Activated CD8-positive, alpha-beta memory T cell treated with anti-CD3 and anti-CD28 coated beads, Interleukin-2, amount 50 U/mL, for 4 hours (primary cell): Measurements from ENCODE around the gene DNMT3A.

Experiments
- DNase-seq: peaks from one replicate; pipeline ENCODE4 v3.0.0-alpha.2; 2020

Gene DNMT3A

GRCh38 chr2:25303633-25304236 is 38.0 kb downstream of the DNMT3A start:
- DNase-seq = no peak

- no peak for DNase-seq
These were observed 38.9 kb downstream of the DNMT3A start for GRCh38 chr2:25302758-25303375.

DNA sequence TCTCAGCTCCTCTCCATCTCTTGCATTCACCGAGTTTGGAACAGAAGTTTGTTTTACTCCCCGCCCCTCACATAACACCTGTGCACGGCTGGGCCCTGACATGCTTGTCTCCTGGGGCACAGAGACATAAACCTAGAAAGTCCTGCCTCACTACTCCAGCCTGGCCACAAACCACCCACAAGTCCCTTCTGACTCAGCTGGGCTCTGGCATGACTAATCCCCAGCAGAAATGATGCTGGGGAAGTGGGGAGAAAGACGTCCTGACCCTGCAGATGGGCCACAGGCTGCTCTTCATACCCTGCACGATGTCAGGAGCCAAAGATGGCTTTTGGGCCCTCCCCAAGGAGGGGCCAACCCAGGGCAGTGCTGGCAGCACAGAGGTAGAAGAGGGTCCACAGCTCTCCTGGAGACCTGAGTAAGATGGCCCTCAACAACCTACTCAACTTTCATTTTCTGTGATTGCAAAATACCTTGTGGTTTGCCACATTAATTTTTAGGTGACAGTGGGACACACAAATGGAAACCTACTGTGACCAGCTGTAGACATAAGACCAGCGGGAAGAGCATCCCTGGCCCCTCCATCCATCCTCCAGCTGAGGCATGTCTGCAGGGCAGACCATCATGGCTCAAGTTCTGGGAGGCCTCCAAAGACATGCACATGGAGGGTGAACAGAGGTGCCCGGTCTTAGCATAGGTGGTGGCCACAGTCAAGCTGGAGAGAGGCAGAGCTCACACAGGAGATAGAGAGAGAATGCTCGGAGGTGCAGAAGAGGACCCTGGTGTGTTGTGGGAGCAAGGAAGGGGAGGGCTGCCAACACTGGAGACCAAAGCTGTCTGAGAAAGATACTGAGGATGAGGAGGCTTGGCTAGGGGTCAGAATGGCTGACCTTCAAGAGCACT is 40.0 kb downstream of the DNMT3A start:
- peak; percentile 68 for DNase-seq

- DNase-seq = no peak
These were observed 41.7 kb downstream of the DNMT3A start for GRCh38 chr2:25300001-25300400.

- DNase-seq = no peak
These were observed 42.8 kb downstream of the DNMT3A start for GRCh38 chr2:25298776-25299431.

DNA sequence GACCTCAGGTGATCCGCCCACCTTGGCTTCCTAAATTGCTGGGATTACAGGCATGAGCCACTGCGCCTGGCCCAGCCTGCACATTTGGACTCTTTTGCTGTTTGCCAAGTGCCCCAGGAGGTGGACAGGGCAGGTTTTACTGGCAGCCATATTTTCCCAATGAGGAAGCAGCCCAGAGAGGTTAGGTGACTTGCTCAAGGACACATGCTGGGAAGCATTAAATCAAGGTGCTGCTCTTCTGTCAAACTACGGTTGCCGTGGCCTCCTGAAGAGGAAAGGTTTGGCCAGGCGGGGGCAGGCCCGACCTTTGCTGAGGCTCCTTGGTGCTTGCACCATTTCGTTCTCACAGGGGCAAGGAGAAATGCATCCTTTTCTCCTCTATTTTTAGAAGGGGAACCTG is 44.0 kb downstream of the DNMT3A start:
- no peak for DNase-seq

- no peak for DNase-seq
These were observed 46.1 kb downstream of the DNMT3A start for GRCh38 chr2:25295621-25296020.

- DNase-seq = peak; percentile 63
These were observed 46.9 kb downstream of the DNMT3A start for GRCh38 chr2:25294573-25295462.

DNA sequence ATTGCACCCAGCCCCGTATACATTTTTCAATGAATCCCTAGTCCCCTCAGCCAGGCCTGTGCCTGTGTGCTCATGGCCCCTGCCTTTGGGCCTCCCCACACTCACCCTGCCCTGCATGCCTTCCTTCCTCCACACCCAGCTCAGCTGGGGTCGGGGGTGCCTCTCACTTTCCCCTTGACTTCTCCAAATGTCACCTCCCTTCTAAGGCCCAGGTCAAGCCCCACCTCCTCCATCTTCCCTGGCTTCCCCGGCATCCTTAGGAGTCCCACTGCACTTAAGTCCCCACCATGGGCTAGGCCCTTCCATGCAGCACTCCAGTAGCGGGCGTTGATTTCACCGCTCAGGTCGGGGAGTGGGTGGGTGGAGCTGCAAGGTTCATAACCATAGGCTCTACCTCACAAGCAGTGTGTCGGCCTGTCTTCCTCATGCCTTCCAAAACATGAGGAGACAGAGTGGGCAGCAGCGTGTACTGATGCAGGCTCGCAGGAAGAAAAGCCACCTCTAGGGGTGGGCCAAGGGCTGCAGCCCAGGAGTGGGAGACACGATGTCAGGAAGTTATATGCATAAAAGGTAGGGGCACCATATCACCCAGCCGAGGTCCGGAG is 47.7 kb downstream of the DNMT3A start:
- DNase-seq = no peak

GRCh38 chr2:25293145-25293544 is 48.6 kb downstream of the DNMT3A start:
- no peak for DNase-seq

DNA sequence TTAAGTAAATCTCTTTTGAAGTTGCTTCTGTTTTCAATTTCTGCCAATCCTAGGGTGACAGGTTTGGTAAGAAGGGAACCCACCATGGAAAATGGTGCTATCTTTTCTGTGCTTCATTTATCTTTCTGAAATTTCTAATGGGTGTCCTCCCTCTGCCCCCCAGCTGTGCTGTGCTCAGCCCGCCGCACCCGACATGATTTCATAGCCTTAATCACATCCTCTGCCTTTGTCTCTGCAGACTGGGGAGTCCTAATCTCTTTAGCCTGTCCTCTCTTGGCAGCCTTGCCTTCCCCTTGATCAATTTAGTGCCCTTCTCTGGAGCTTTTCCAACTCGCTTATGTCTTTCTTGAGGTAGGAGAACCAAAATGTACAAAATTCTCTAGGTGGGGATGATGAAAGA is 49.3 kb downstream of the DNMT3A start:
- DNase-seq = no peak

- no peak for DNase-seq
These were observed 50.8 kb downstream of the DNMT3A start for GRCh38 chr2:25290811-25291495.

DNA sequence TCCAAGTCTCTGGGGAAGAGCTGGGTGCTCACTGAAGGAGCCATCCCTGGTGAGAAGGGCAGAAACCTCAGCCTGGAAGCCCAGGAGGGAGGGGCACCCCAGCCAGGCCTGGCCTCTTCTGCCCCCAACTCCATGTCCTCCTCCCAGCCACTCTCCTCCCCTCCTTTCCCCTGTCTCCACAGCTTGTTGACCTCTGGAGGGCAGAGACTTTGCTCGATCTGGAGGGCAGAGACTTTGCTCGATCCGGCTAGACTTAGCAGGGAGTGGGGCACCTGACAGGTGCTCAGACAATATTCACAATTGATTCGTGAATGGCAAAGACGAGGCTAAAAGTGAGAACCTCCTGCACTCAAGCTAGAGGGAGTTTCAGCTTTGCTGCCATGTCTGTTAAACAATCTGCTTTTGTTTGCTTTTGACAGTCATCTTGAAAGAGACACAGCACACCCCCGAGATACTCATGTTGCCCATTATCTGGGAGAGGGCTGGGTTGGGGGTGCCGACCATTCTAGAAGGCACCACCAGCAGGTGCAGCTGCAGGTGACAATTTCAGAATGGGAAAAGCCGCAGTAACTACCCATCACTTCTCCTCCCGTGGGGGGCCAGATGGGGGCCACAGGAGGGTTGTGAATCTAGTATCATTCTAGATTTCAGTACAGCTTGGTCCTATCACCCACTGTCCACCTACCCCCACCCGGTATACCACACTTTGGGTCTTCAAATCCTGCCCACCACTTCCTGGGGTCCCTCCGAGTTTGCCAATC is 54.8 kb downstream of the DNMT3A start:
- no peak for DNase-seq

- peak; percentile 64 for DNase-seq
These were observed 55.7 kb downstream of the DNMT3A start for GRCh38 chr2:25286025-25286400.

GRCh38 chr2:25285265-25286024 is 56.3 kb downstream of the DNMT3A start:
- DNase-seq = no peak

DNA sequence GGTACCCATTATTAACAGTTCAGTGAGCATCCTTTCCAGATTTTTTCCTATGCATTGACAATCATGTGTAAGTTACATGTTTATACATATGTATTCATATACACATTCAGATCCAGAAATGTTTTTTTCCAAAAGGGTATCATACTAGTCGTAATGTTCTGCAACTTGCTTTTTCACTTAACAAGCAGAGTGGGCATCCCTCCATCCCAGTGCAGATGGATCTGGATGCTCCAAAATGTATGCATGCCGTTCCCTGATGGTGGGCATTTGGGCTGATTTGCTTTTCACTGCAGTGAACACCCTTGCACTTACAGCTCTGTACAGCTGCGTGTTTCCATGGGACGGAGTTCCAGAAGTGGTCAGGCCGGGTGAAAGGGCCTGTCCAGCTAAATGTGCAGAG is 57.0 kb downstream of the DNMT3A start:
- DNase-seq = no peak

DNA sequence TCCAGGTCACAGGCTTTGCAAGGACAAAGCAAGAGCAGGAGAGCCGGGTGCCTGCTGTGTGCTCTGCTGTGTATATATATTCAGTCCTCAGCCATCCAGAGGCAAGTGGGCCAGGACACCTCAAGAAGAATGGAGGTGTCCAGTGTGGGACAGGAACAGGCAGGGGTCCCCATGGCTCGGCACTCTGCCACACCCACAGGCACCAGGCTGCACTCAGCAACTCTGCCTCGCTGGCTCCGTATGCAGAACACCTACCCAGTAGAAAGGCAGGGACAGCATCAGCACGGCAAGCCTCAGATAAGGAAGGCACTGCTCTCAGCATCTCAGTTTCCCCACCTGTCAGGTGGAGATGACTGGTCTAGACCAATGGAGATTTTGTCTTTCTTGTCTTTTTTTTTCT is 57.8 kb downstream of the DNMT3A start:
- DNase-seq = no peak

GRCh38 chr2:25281941-25282340 is 59.8 kb downstream of the DNMT3A start:
- DNase-seq = no peak

DNA sequence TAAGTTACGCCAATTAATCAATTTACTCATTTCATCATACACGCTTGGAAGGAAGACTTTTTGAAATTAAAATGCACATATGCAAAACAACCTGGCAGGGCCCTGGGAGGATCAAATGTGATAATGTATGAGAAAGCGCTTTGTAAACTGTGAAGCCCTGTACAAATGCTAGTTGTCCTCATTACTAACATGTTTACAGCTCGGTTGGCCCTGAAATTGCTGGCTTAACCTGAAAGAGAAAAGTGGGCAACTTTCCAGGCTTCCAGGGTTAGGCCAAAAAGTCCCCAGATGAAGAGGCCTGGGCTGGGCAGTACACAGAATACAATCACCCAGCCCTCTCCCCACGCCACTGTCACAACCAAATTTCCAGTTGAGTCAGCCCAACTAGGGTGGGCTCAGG is 60.2 kb downstream of the DNMT3A start:
- DNase-seq = no peak
